Measurements from ENCODE around the gene AGPS. TPM values are rescaled to one million over a fixed set of nuclear protein-coding genes. Genes with fewer than 3 reads are reported as not detected.

Gene AGPS
- total RNA-seq, 1 experiment from 2014 or later = 46.7 TPM

- ChIA-PET CTCF (interaction anchor here (0.7 kb wide), 1 partner anchor 115 kb away, joined by 4 read pairs; no protein-coding TSS in a partner anchor), POLR2A (ENCODE audit: low non-redundant PET) (no interaction called here)
- H3K27me3 ChIP-seq (replicated peaks; ENCODE audit: insufficient read depth, low read depth, low read length, poor library complexity) = no peaks in the 10 kb centered on the region
- no TSS peak for BruUV-seq (replicated peaks)
- H3K9me3 ChIP-seq (ENCODE audit: low read depth, low read length, poor library complexity, severe bottlenecking) = no peaks in the 10 kb centered on the region
- TF ChIP-seq CTCF (conservative IDR thresholded peaks at IDR 0.05; ENCODE audit: low read depth, low read length) (peak; percentile 73), EZH2 (IDR thresholded peaks at IDR 0.05; ENCODE audit: borderline replicate concordance, low read depth, low read length, poor library complexity, severe bottlenecking) (no peak)
- peaks cover 4% of the 10 kb centered on the region for H3K36me3 ChIP-seq (ENCODE audit: insufficient read depth, low read length, poor library complexity, severe bottlenecking)
- H3K4me3 ChIP-seq (ENCODE audit: low read depth, low read length, poor library complexity, severe bottlenecking) = no peak overlapping the region
- peaks cover 14% of the 10 kb centered on the region for H3K4me1 ChIP-seq (ENCODE audit: insufficient read depth, low read length, poor library complexity, severe bottlenecking)
- intact Hi-C loops (cut with micrococcal nuclease; ENCODE audit: unreplicated experiment) = loop anchor here (1.0 to 5.0 kb wide), 3 partner anchors 115 to 234 kb away; no protein-coding TSS in a partner anchor
- DNase-seq (ENCODE audit: low spot score) = peak; percentile 66
- H3K27ac ChIP-seq (ENCODE audit: low read depth, low read length, poor library complexity, severe bottlenecking) = no peak overlapping the region
These were observed 97.2 kb downstream of the AGPS start for GRCh38 chr2:177489719-177490301.

- Histone ChIP-seq H3K9me3 (ENCODE audit: low read depth, low read length, poor library complexity, severe bottlenecking) (no peaks in the 10 kb centered on the region), H3K27ac (ENCODE audit: low read depth, low read length, poor library complexity, severe bottlenecking) (no peak overlapping the region), H3K4me3 (ENCODE audit: low read depth, low read length, poor library complexity, severe bottlenecking) (no peak overlapping the region), H3K27me3 (replicated peaks; ENCODE audit: insufficient read depth, low read depth, low read length, poor library complexity) (no peaks in the 10 kb centered on the region), H3K4me1 (ENCODE audit: insufficient read depth, low read length, poor library complexity, severe bottlenecking) (peaks cover 3% of the 10 kb centered on the region), H3K36me3 (ENCODE audit: insufficient read depth, low read length, poor library complexity, severe bottlenecking) (peaks cover 4% of the 10 kb centered on the region)
- POLR2A ChIA-PET (ENCODE audit: low non-redundant PET) = no interaction called here
- CTCF ChIA-PET = no interaction called here
- no peak for DNase-seq (ENCODE audit: low spot score)
- no TSS peak for BruUV-seq (replicated peaks)
- TF ChIP-seq EZH2 (IDR thresholded peaks at IDR 0.05; ENCODE audit: borderline replicate concordance, low read depth, low read length, poor library complexity, severe bottlenecking) (no peak), CTCF (conservative IDR thresholded peaks at IDR 0.05; ENCODE audit: low read depth, low read length) (no peak)
- intact Hi-C loops (cut with micrococcal nuclease; ENCODE audit: unreplicated experiment) = no loop called here
These were observed 103.4 kb downstream of the AGPS start for GRCh38 chr2:177495945-177496344.

- no peak for DNase-seq (ENCODE audit: low spot score)
- no TSS peak for BruUV-seq (replicated peaks)
- no peak overlapping the region for H3K27ac ChIP-seq (ENCODE audit: low read depth, low read length, poor library complexity, severe bottlenecking)
- intact Hi-C loops (cut with micrococcal nuclease; ENCODE audit: unreplicated experiment) = no loop called here
- ChIA-PET CTCF (no interaction called here), POLR2A (ENCODE audit: low non-redundant PET) (no interaction called here)
- peaks cover 6% of the 10 kb centered on the region for H3K4me1 ChIP-seq (ENCODE audit: insufficient read depth, low read length, poor library complexity, severe bottlenecking)
- no peak overlapping the region for H3K4me3 ChIP-seq (ENCODE audit: low read depth, low read length, poor library complexity, severe bottlenecking)
- H3K36me3 ChIP-seq (ENCODE audit: insufficient read depth, low read length, poor library complexity, severe bottlenecking) = peaks cover 4% of the 10 kb centered on the region
- no peaks in the 10 kb centered on the region for H3K9me3 ChIP-seq (ENCODE audit: low read depth, low read length, poor library complexity, severe bottlenecking)
- TF ChIP-seq CTCF (conservative IDR thresholded peaks at IDR 0.05; ENCODE audit: low read depth, low read length) = no peak
- TF ChIP-seq EZH2 (IDR thresholded peaks at IDR 0.05; ENCODE audit: borderline replicate concordance, low read depth, low read length, poor library complexity, severe bottlenecking) = no peak
- no peaks in the 10 kb centered on the region for H3K27me3 ChIP-seq (replicated peaks; ENCODE audit: insufficient read depth, low read depth, low read length, poor library complexity)
These were observed 104.3 kb downstream of the AGPS start for GRCh38 chr2:177496921-177497320.
